ENCODE measurements around the gene TSNAXIP1. TPM values are rescaled to one million over a fixed set of nuclear protein-coding genes. Genes with fewer than 3 reads are reported as not detected.
"Not testable (repeated sequence)": the region's sequence is repeated elsewhere in the genome, so short reads cannot be mapped to it uniquely, and the experiment has no call there.

Gene TSNAXIP1
- total RNA-seq, 4 donors from 2014 or later: 0.34 to 1.4 (median 0.87) TPM

DNA sequence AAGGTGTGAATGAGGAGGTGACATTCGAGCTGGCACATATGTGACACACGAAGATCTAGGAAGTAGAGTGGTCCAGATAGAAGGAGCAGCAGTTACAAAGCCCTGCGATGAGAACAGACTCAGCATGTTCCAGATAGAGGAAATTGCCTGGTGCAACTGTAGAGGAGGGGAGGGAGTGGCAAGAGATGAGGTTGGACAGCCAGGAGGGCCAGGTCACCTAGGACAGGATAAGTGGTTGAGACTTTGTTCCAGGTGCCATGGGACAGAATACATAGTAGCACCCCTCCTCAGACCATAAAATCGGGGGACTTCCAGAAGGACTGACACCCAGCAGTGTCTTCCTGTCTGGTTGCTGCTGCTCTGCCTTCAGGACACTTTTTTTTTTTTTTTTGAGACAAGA, 51.8 kb downstream of the TSNAXIP1 start:
- no peaks in the 10 kb centered on the region for H3K36me3 ChIP-seq
- WGBS: 69% methylated on average over 4 of the region's 4 CpGs
- no peaks in the 10 kb centered on the region for H3K27me3 ChIP-seq
- no peak for TF ChIP-seq POLR2AphosphoS5 (IDR thresholded peaks at IDR 0.05)
- TF ChIP-seq, protein P1, sequence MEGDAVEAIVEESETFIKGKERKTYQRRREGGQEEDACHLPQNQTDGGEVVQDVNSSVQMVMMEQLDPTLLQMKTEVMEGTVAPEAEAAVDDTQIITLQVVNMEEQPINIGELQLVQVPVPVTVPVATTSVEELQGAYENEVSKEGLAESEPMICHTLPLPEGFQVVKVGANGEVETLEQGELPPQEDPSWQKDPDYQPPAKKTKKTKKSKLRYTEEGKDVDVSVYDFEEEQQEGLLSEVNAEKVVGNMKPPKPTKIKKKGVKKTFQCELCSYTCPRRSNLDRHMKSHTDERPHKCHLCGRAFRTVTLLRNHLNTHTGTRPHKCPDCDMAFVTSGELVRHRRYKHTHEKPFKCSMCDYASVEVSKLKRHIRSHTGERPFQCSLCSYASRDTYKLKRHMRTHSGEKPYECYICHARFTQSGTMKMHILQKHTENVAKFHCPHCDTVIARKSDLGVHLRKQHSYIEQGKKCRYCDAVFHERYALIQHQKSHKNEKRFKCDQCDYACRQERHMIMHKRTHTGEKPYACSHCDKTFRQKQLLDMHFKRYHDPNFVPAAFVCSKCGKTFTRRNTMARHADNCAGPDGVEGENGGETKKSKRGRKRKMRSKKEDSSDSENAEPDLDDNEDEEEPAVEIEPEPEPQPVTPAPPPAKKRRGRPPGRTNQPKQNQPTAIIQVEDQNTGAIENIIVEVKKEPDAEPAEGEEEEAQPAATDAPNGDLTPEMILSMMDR (IDR thresholded peaks at IDR 0.05): no peak
- TF ChIP-seq EP300 (IDR thresholded peaks at IDR 0.05): no peak
- no peak for TF ChIP-seq POLR2A (IDR thresholded peaks at IDR 0.05)
- no peaks in the 10 kb centered on the region for H3K9me3 ChIP-seq
- no peak overlapping the region for H3K4me3 ChIP-seq
- H3K27ac ChIP-seq: peak overlapping the region; percentile 97
- H3K4me1 ChIP-seq: peaks cover 66% of the 10 kb centered on the region
- DNase-seq (ENCODE audit: low spot score in 2 of 2): no peak

DNA sequence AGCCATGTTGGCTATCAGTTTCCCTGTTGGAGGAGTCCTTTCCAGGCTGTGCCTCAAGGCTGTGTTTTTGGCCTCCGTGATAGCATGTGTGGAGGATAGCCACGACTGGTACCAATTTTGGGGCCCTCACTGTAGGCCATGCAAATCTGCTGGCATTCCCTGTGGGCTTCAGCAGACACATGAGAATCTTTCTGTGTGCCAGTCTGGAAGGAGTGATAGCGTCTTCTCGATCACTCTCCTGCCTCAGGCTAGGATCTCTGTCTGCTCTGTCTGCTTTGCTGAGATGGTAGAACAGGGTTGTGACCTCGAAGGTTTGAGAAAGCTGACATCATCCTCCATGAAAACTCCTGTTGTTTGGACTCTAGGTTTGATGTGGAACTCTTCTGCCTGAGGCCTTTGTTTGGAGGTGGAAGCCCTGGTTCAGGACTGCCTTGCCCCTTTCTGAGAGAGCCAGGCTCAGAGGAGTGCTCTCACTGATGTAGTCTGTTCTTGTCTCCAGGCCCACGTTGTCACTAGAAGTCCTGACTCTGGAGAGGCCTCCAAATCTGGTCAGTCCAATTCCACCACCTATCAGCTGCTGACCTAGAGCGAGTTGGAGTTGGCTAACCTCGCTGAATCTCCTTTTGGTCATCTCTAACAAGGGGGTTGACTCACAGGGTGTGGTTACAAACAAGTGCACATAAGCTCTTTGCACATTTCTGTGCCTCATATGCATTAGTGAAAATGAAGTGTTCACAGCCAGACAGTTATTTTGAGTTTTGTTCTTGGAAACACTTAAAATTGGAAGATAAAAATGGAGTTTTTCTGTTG, 54.1 kb downstream of the TSNAXIP1 start:
- no peaks in the 10 kb centered on the region for H3K9me3 ChIP-seq
- WGBS: 64% methylated on average over 8 of the region's 8 CpGs
- peaks cover 9% of the 10 kb centered on the region for H3K36me3 ChIP-seq
- no peaks in the 10 kb centered on the region for H3K27me3 ChIP-seq
- H3K27ac ChIP-seq: peak overlapping the region; percentile 85
- H3K4me1 ChIP-seq: peaks cover 62% of the 10 kb centered on the region
- H3K4me3 ChIP-seq: no peak overlapping the region
- TF ChIP-seq POLR2AphosphoS5 (IDR thresholded peaks at IDR 0.05): no peak
- TF ChIP-seq, protein P1 (IDR thresholded peaks at IDR 0.05): no peak
- no peak for TF ChIP-seq POLR2A (IDR thresholded peaks at IDR 0.05)
- no peak for TF ChIP-seq EP300 (IDR thresholded peaks at IDR 0.05)
- DNase-seq (ENCODE audit: low spot score in 2 of 2): no peak

DNA sequence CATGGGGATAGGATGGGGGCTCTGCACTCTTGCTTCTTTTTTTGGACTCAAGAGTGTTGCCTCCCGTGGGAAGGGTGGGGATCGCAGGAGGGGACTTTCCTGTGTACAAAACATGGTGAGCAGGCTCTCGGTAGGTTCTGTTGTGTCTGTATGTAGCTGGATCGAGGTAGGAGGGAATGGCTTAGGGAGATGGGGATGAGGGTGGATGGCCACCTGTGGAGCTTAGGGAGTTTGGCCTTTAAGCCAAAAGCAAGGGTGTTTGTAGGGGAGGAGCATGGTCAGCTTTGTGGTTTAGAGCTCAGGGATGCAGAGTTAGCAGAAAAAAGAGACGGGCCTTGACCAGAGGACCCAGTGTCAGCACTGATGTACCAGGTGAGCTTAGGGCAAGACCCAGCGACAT, 55.2 kb downstream of the TSNAXIP1 start:
- DNase-seq (ENCODE audit: low spot score in 2 of 2): no peak
- Histone ChIP-seq H3K27ac (peak overlapping the region; percentile 85), H3K27me3 (no peaks in the 10 kb centered on the region), H3K36me3 (peaks cover 20% of the 10 kb centered on the region), H3K4me1 (peaks cover 59% of the 10 kb centered on the region), H3K9me3 (no peaks in the 10 kb centered on the region), H3K4me3 (no peak overlapping the region)
- TF ChIP-seq, protein P1 (IDR thresholded peaks at IDR 0.05): no peak
- TF ChIP-seq POLR2A (IDR thresholded peaks at IDR 0.05) (no peak), POLR2AphosphoS5 (IDR thresholded peaks at IDR 0.05) (no peak), EP300 (IDR thresholded peaks at IDR 0.05) (no peak)
- 81% methylated on average over 6 of the region's 6 CpGs for WGBS

DNA sequence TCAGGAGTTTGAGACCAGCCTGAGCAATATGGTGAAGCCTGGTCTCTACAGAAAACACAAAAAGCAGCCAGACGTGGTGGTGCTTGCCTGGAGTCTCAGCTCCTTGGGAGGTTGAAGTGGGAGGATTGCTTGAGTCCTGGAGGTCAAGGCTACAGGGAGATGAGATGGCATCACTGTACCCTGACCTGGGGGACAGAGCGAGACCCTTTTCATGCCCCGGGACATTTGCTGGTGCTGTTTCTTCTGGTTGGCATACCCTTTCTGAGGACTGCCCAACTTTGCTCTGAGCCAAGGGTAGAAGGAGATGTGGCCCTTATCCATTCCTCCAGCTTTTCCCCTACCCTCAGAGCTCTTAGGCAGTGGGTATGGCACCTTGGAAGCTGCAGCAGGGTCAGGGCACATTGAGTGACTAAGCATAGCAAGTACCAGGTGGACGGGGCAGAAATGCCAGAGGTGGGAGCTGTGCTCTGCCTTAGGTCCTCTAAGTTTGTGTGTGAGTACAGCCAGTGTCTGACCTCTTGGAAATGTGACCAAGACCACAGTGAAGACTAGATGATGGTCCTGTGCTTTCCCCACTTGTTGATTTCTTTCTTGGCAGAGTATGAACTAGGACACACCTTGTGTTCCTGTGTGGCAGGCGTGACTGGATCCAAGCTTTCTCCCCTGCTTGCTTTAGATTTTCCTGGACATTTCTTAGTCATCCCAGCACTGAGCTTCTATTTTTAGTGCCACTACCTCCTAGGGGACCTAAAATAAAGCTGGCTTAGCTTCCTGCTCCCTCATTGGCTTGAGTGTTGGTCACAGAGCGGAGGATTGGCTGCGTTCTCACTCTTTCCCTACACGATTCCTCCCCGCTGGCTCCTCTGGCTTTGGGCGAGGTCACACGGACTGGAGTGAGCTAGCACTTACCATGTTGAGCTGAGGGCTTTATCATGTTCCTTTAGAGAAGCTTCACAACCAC, 56.2 kb downstream of the TSNAXIP1 start:
- no peak for TF ChIP-seq POLR2AphosphoS5 (IDR thresholded peaks at IDR 0.05)
- no peak for TF ChIP-seq EP300 (IDR thresholded peaks at IDR 0.05)
- TF ChIP-seq POLR2A (IDR thresholded peaks at IDR 0.05): no peak
- TF ChIP-seq, protein P1 (IDR thresholded peaks at IDR 0.05): no peak
- Histone ChIP-seq H3K4me1 (peaks cover 49% of the 10 kb centered on the region), H3K9me3 (no peaks in the 10 kb centered on the region), H3K27me3 (no peaks in the 10 kb centered on the region), H3K27ac (peak overlapping the region; percentile 85), H3K36me3 (peaks cover 29% of the 10 kb centered on the region), H3K4me3 (no peak overlapping the region)
- DNase-seq (ENCODE audit: low spot score in 2 of 2): peak in 1 of 2 donors; percentile 82
- 66% methylated on average over 11 of the region's 11 CpGs for WGBS

DNA sequence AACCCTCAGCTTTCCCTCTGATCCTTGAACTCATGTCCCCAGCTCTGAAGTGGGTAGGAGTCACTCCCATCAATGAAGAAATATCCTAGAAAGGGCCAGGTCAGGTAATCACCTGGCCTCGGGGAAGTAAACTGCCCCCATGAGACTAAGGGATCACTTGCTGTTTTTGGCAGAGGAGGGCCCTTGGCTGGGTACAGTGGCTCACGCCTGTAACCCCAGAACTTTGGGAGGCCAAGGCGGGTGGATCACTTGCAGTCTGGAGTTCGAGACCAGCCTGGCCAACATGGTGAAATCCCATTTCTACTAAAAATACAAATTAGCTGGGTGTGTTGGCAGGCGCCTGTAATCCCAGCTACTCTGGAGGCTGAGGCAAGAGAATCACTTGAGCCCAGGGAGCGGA, 57.4 kb downstream of the TSNAXIP1 start:
- not testable (repeated sequence) for H3K27me3 ChIP-seq, H3K4me3 ChIP-seq, H3K9me3 ChIP-seq
- Histone ChIP-seq H3K4me1 (peaks cover 38% of the 10 kb centered on the region), H3K27ac (peak overlapping the region; percentile 85), H3K36me3 (peaks cover 40% of the 10 kb centered on the region)
- 100% methylated on average over 2 of the region's 6 CpGs for WGBS
- peak in 1 of 2 donors; percentile 59 for DNase-seq (ENCODE audit: low spot score in 2 of 2)

All from suprapubic skin (tissue), 4 donors.